Left ventricle myocardium inferior (tissue), 1 donor: ENCODE data around the gene ANO2. TPM values are rescaled to one million over a fixed set of nuclear protein-coding genes. Genes with fewer than 3 reads are reported as not detected.

Experiments
- DNase-seq: peaks from one replicate; pipeline ENCODE4 v3.0.0-alpha.2; 2020
- H3K27ac ChIP-seq: fragments of 200-600 bp; replicated peaks from 2 replicates; pipeline ENCODE4 v1.8.0; 2021
- H3K27me3 ChIP-seq: fragments of 200-600 bp; 2 replicates; pipeline ENCODE4 v1.8.0; 2021; ENCODE audit warnings: low read depth
- H3K36me3 ChIP-seq: fragments of 200-600 bp; 2 replicates; pipeline ENCODE4 v1.8.0; 2021
- H3K4me1 ChIP-seq: fragments of 200-600 bp; 2 replicates; pipeline ENCODE4 v1.8.0; 2021
- H3K4me3 ChIP-seq: fragments of 200-600 bp; 2 replicates; pipeline ENCODE4 v1.8.0; 2021; ENCODE audit warnings: mild to moderate bottlenecking, moderate library complexity
- H3K9me3 ChIP-seq: fragments of 200-600 bp; replicated peaks from 2 replicates; pipeline ENCODE4 v1.8.0; 2021
- CTCF ChIP-seq: fragments of 200-600 bp; IDR thresholded peaks from 2 replicates; pipeline ENCODE4 v1.8.0; 2021; ENCODE audit warnings: antibody characterized with exemption, mild to moderate bottlenecking, borderline replicate concordance
- intact Hi-C: fragments of 100-400 bp; cut with micrococcal nuclease; formaldehyde crosslinking; loops from one replicate; pipeline ENCODE4 v1.11.0; 2022
- total RNA-seq: library from RNA; stranded (reverse); fragmentation: NEBNext Ultra II Directional; extraction: Animal tissue kit (Norgen Biotek cat#: 25700); gene quantifications from one replicate; pipeline ENCODE4 v1.2.1, GENCODE V29; 2021
- donor health status: DM: no; HTN: yes; CAD: no; lungs with severe emphysema.

ANO2 gene
- total RNA-seq, 1 donor from 2014 or later: 13.0 TPM

- H3K4me1 ChIP-seq: no peaks in the 10 kb centered on the region
- peaks cover 58% of the 10 kb centered on the region for H3K27me3 ChIP-seq
- TF ChIP-seq CTCF: no peak
- no peaks in the 10 kb centered on the region for H3K9me3 ChIP-seq
- no peak overlapping the region for H3K4me3 ChIP-seq
- no peak for DNase-seq
- peaks cover 8% of the 10 kb centered on the region for H3K36me3 ChIP-seq
- no peak overlapping the region for H3K27ac ChIP-seq
- intact Hi-C loops: no loop called here
Measured at GRCh38 chr12:5807514-5808219, 137.4 kb downstream of the ANO2 start.

GRCh38 chr12:5807090-5807414 is 138.0 kb downstream of the ANO2 start:
- H3K27ac ChIP-seq: no peak overlapping the region
- H3K4me3 ChIP-seq: no peak overlapping the region
- peaks cover 8% of the 10 kb centered on the region for H3K36me3 ChIP-seq
- H3K9me3 ChIP-seq: no peaks in the 10 kb centered on the region
- no peak for DNase-seq
- intact Hi-C loops: no loop called here
- H3K27me3 ChIP-seq: peaks cover 58% of the 10 kb centered on the region
- H3K4me1 ChIP-seq: no peaks in the 10 kb centered on the region
- TF ChIP-seq CTCF: no peak

DNA sequence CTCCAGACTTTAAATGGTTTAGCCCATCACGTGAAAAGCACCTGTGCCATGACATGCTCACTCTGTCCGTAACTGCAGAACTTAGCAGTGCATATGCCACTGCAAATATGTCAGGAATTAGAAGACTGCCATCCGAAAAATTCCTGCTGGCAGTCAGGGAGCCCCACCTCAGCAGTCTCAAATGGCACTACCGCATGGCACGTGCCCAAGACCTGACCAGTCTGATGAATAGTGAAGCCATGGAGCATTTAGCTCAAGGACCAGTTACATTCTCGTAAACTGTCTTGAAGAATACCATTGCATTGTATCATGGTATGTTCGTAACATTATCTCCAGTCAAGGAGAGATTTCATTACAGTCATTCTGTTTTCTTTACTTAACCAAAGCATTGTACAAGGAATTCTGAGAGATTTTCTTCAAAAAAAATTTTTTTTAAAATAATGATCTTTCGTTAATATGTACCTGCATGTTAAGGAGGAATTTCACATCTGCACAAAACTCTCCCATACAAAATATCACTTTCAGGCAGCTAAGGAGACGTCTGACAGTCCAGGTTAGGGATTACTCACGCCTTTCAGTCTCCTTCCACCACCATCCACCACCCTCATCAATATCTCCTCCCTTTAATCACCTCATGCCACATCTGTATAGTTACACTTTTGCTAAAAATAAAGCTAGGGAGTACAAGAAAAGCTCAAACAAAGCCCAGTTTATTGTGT is 138.5 kb downstream of the ANO2 start:
- H3K27me3 ChIP-seq: peaks cover 58% of the 10 kb centered on the region
- intact Hi-C loops: no loop called here
- no peak for TF ChIP-seq CTCF
- DNase-seq: no peak
- peaks cover 8% of the 10 kb centered on the region for H3K36me3 ChIP-seq
- H3K4me1 ChIP-seq: no peaks in the 10 kb centered on the region
- H3K27ac ChIP-seq: no peak overlapping the region
- no peaks in the 10 kb centered on the region for H3K9me3 ChIP-seq
- no peak overlapping the region for H3K4me3 ChIP-seq

DNA sequence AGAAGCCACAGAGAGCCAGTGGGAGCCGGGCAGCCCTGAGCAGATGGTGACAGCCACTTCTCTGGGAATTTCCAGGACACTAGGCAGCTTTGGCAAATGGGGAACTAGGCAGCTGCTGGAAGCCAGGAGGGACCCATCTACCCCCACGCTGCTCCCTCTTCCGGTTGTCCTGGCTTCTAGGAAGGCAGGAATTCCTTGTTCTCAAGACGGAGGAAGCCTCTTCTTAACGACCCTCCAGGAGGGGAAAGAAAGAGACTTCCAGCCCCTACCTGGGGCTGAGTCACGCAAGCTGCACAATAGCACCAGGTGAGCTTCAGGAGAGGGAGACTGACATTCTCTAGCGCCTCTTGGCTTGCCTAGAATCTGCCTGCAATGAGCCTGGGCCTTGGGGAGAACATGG is 141.5 kb downstream of the ANO2 start:
- H3K4me1 ChIP-seq: no peaks in the 10 kb centered on the region
- intact Hi-C loops: no loop called here

More for the DNA sequence above, 141.5 kb downstream of the ANO2 start:
- Histone ChIP-seq H3K27ac (no peak overlapping the region), H3K9me3 (no peaks in the 10 kb centered on the region), H3K27me3 (peaks cover 38% of the 10 kb centered on the region), H3K4me3 (no peak overlapping the region), H3K36me3 (peaks cover 9% of the 10 kb centered on the region)
- DNase-seq: no peak
- TF ChIP-seq CTCF: no peak
